ENCODE data around the gene GNA12.
A peak's percentile ranks its signal among the peaks of the same experiment; 100 is the strongest.

GNA12 gene

GRCh38 chr7:2792235-2792634 lies 51.9 kb downstream of the GNA12 start:
- no peak for FAIRE-seq
- no peak for DNase-seq (ENCODE audit: insufficient read length, low spot score)
- no peak for TF ChIP-seq POLR2A (IDR thresholded peaks at IDR 0.05; ENCODE audit: low read depth, low read length)
- no peak for TF ChIP-seq POU2F2 (IDR thresholded peaks at IDR 0.05; ENCODE audit: low read depth, low read length)
- no peak for TF ChIP-seq SPI1 (IDR thresholded peaks at IDR 0.05; ENCODE audit: low read depth, low read length)
- no peak for TF ChIP-seq POLR2AphosphoS5 (IDR thresholded peaks at IDR 0.05; ENCODE audit: low read depth, low read length)
- TF ChIP-seq TAF1 (IDR thresholded peaks at IDR 0.05; ENCODE audit: low read depth, low read length), result no peak
- TF ChIP-seq PAX5 (IDR thresholded peaks at IDR 0.05; ENCODE audit: insufficient read depth, low read length, severe bottlenecking), result no peak

GRCh38 chr7:2791390-2791789 lies 52.7 kb downstream of the GNA12 start:
- FAIRE-seq (no peak), DNase-seq (ENCODE audit: insufficient read length, low spot score) (no peak)
- TF ChIP-seq POU2F2 (IDR thresholded peaks at IDR 0.05; ENCODE audit: low read depth, low read length) (no peak), PAX5 (IDR thresholded peaks at IDR 0.05; ENCODE audit: insufficient read depth, low read length, severe bottlenecking) (no peak), TAF1 (IDR thresholded peaks at IDR 0.05; ENCODE audit: low read depth, low read length) (no peak), POLR2A (IDR thresholded peaks at IDR 0.05; ENCODE audit: low read depth, low read length) (no peak), SPI1 (IDR thresholded peaks at IDR 0.05; ENCODE audit: low read depth, low read length) (no peak), POLR2AphosphoS5 (IDR thresholded peaks at IDR 0.05; ENCODE audit: low read depth, low read length) (no peak)

GRCh38 chr7:2787251-2787951 lies 56.7 kb downstream of the GNA12 start:
- TF ChIP-seq SPI1 (IDR thresholded peaks at IDR 0.05; ENCODE audit: low read depth, low read length) (no peak), POLR2AphosphoS5 (IDR thresholded peaks at IDR 0.05; ENCODE audit: low read depth, low read length) (no peak), PAX5 (IDR thresholded peaks at IDR 0.05; ENCODE audit: insufficient read depth, low read length, severe bottlenecking) (no peak), POLR2A (IDR thresholded peaks at IDR 0.05; ENCODE audit: low read depth, low read length) (no peak), POU2F2 (IDR thresholded peaks at IDR 0.05; ENCODE audit: low read depth, low read length) (no peak), TAF1 (IDR thresholded peaks at IDR 0.05; ENCODE audit: low read depth, low read length) (no peak)
- no peak for FAIRE-seq

GRCh38 chr7:2786607-2787116 lies 57.4 kb downstream of the GNA12 start:
- FAIRE-seq (no peak), DNase-seq (ENCODE audit: insufficient read length, low spot score) (no peak)
- TF ChIP-seq TAF1 (IDR thresholded peaks at IDR 0.05; ENCODE audit: low read depth, low read length), result no peak
- TF ChIP-seq POLR2A (IDR thresholded peaks at IDR 0.05; ENCODE audit: low read depth, low read length), result no peak
- TF ChIP-seq SPI1 (IDR thresholded peaks at IDR 0.05; ENCODE audit: low read depth, low read length), result no peak
- TF ChIP-seq PAX5 (IDR thresholded peaks at IDR 0.05; ENCODE audit: insufficient read depth, low read length, severe bottlenecking), result no peak
- TF ChIP-seq POU2F2 (IDR thresholded peaks at IDR 0.05; ENCODE audit: low read depth, low read length), result no peak
- TF ChIP-seq POLR2AphosphoS5 (IDR thresholded peaks at IDR 0.05; ENCODE audit: low read depth, low read length), result no peak

More at GRCh38 chr7:2787251-2787951, 56.7 kb downstream of the GNA12 start:
- DNase-seq (ENCODE audit: insufficient read length, low spot score), result no peak

- TF ChIP-seq PAX5 (IDR thresholded peaks at IDR 0.05; ENCODE audit: insufficient read depth, low read length, severe bottlenecking), result peak; percentile 48
- no peak for TF ChIP-seq POLR2AphosphoS5 (IDR thresholded peaks at IDR 0.05; ENCODE audit: low read depth, low read length)
- no peak for TF ChIP-seq POLR2A (IDR thresholded peaks at IDR 0.05; ENCODE audit: low read depth, low read length)
- no peak for TF ChIP-seq SPI1 (IDR thresholded peaks at IDR 0.05; ENCODE audit: low read depth, low read length)
- DNase-seq (ENCODE audit: insufficient read length, low spot score), result no peak
- no peak for FAIRE-seq
Measured at GRCh38 chr7:2785071-2785500, 59.0 kb downstream of the GNA12 start.

- TF ChIP-seq POLR2AphosphoS5 (IDR thresholded peaks at IDR 0.05; ENCODE audit: low read depth, low read length) (no peak), PAX5 (IDR thresholded peaks at IDR 0.05; ENCODE audit: insufficient read depth, low read length, severe bottlenecking) (no peak), SPI1 (IDR thresholded peaks at IDR 0.05; ENCODE audit: low read depth, low read length) (no peak), POU2F2 (IDR thresholded peaks at IDR 0.05; ENCODE audit: low read depth, low read length) (no peak), POLR2A (IDR thresholded peaks at IDR 0.05; ENCODE audit: low read depth, low read length) (no peak), TAF1 (IDR thresholded peaks at IDR 0.05; ENCODE audit: low read depth, low read length) (no peak)
- no peak for DNase-seq (ENCODE audit: insufficient read length, low spot score)
- FAIRE-seq, result no peak
Measured at GRCh38 chr7:2782565-2782964, 61.5 kb downstream of the GNA12 start.

- FAIRE-seq (no peak), DNase-seq (ENCODE audit: insufficient read length, low spot score) (no peak)
- TF ChIP-seq SPI1 (IDR thresholded peaks at IDR 0.05; ENCODE audit: low read depth, low read length) (no peak), TAF1 (IDR thresholded peaks at IDR 0.05; ENCODE audit: low read depth, low read length) (no peak), POLR2AphosphoS5 (IDR thresholded peaks at IDR 0.05; ENCODE audit: low read depth, low read length) (no peak), POLR2A (IDR thresholded peaks at IDR 0.05; ENCODE audit: low read depth, low read length) (no peak), PAX5 (IDR thresholded peaks at IDR 0.05; ENCODE audit: insufficient read depth, low read length, severe bottlenecking) (no peak), POU2F2 (IDR thresholded peaks at IDR 0.05; ENCODE audit: low read depth, low read length) (no peak)
Measured at GRCh38 chr7:2782121-2782520, 62.0 kb downstream of the GNA12 start.

GRCh38 chr7:2781636-2782035 lies 62.5 kb downstream of the GNA12 start:
- DNase-seq (ENCODE audit: insufficient read length, low spot score) (no peak), FAIRE-seq (no peak)
- TF ChIP-seq PAX5 (IDR thresholded peaks at IDR 0.05; ENCODE audit: insufficient read depth, low read length, severe bottlenecking), result no peak
- no peak for TF ChIP-seq SPI1 (IDR thresholded peaks at IDR 0.05; ENCODE audit: low read depth, low read length)
- TF ChIP-seq POLR2AphosphoS5 (IDR thresholded peaks at IDR 0.05; ENCODE audit: low read depth, low read length), result no peak
- no peak for TF ChIP-seq POU2F2 (IDR thresholded peaks at IDR 0.05; ENCODE audit: low read depth, low read length)
- TF ChIP-seq POLR2A (IDR thresholded peaks at IDR 0.05; ENCODE audit: low read depth, low read length), result no peak
- TF ChIP-seq TAF1 (IDR thresholded peaks at IDR 0.05; ENCODE audit: low read depth, low read length), result no peak

- TF ChIP-seq TAF1 (IDR thresholded peaks at IDR 0.05; ENCODE audit: low read depth, low read length), result no peak
- no peak for TF ChIP-seq POU2F2 (IDR thresholded peaks at IDR 0.05; ENCODE audit: low read depth, low read length)
- no peak for TF ChIP-seq PAX5 (IDR thresholded peaks at IDR 0.05; ENCODE audit: insufficient read depth, low read length, severe bottlenecking)
- no peak for TF ChIP-seq POLR2A (IDR thresholded peaks at IDR 0.05; ENCODE audit: low read depth, low read length)
- no peak for TF ChIP-seq SPI1 (IDR thresholded peaks at IDR 0.05; ENCODE audit: low read depth, low read length)
- no peak for FAIRE-seq
- no peak for DNase-seq (ENCODE audit: insufficient read length, low spot score)
Measured at GRCh38 chr7:2779051-2779450, 65.1 kb downstream of the GNA12 start.

Measured in GM12891 (cell line).